Measurements from ENCODE around the gene GTPBP6. TPM values are rescaled to one million over a fixed set of nuclear protein-coding genes. Genes with fewer than 3 reads are reported as not detected.

The GTPBP6 gene
- total RNA-seq, 1 donor: 25.5 TPM

DNA sequence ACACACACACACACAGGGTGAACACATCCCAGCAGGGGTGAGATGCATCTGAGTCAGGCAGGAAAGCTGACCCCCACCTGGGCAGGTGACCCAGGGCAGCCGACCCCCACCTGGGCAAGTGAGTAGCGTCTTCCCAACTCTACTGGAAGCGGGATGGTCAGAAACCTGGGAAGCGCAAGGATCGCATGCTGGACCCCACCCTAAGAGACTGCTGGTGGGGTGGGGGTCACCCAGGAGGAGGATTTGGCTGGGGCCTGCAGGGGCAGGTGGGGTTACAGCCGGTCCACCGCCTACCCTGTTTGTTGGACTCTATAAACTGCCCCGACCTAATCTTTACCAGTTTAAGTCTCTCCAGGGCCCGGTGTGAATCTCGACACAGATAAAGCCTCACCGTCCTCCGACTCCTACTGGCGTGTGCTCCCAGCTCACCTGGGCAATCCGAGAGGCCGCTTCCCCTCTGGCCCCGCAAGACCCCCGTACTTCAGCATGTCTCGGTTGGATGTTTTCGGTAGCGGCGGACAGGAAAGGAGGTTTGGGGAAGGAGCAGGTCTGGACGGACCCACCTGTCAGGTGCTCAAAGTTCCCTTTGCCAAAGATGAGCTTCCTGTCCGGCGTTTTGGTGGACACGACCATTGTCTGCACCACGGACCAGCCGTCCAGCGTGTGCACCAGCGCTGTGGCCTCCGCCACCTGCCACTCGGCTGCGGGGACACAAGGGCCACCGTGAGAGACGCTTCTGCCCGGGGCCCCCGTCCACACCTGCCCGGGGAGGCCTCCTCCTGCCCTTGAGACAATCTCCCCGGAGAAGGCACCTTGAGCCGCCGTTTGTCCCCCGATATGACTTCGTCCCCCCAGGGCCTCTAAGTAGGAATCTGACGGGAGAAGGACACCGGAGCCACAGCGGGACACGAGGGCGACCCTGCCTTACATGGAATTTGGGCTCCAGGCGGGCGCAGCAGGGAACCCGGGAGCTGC lies 2.0 kb downstream of the GTPBP6 start:
- H3K4me3 ChIP-seq (ENCODE audit: low read depth, low read length): peak overlapping the region; percentile 23
- TF ChIP-seq, protein P1, sequence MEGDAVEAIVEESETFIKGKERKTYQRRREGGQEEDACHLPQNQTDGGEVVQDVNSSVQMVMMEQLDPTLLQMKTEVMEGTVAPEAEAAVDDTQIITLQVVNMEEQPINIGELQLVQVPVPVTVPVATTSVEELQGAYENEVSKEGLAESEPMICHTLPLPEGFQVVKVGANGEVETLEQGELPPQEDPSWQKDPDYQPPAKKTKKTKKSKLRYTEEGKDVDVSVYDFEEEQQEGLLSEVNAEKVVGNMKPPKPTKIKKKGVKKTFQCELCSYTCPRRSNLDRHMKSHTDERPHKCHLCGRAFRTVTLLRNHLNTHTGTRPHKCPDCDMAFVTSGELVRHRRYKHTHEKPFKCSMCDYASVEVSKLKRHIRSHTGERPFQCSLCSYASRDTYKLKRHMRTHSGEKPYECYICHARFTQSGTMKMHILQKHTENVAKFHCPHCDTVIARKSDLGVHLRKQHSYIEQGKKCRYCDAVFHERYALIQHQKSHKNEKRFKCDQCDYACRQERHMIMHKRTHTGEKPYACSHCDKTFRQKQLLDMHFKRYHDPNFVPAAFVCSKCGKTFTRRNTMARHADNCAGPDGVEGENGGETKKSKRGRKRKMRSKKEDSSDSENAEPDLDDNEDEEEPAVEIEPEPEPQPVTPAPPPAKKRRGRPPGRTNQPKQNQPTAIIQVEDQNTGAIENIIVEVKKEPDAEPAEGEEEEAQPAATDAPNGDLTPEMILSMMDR (IDR thresholded peaks at IDR 0.05; ENCODE audit: insufficient read depth, low read depth, low read length): no peak
- no peak for DNase-seq (ENCODE audit: low read depth)

DNA sequence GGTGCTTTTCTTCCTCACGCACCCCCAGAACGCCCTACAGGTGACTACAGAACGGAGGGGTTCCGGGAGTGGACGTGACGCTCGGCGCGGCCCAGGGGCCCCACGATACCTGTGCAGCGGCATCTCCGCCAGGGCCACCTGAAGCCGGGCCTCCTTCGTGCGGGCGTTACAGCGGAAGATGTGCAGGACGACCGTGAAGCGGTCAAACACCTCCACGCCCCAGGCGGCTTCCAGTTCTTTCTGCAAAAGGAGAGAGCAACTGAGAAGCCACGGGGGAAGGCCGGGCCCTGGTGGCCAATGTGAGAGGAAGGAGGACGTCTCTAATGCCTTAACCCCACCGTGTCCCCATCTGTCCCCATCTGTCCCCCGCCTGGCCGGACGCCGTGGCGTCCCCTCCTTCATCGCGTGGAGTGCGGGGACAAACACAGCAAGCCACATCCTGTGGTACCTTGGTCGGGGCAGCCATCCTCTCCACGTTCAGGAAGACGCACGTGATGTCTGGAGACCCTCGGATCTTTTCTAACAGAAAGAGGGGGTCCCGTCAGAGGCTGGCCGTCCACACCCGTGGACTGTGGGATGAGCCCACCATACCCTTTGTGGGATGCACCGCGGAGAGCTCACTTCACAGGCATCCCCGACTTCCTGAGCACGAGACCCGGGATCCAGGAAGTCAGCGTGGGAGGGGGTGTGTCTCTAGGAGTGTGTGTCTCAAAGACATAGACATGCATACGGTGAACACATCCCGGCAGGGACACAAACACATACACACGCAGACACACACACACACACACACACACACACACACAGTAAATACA lies 3.6 kb downstream of the GTPBP6 start:
- H3K4me3 ChIP-seq (ENCODE audit: low read depth, low read length): no peak overlapping the region
- TF ChIP-seq, protein P1 (IDR thresholded peaks at IDR 0.05; ENCODE audit: insufficient read depth, low read depth, low read length): no peak
- DNase-seq (ENCODE audit: low read depth): no peak

DNA sequence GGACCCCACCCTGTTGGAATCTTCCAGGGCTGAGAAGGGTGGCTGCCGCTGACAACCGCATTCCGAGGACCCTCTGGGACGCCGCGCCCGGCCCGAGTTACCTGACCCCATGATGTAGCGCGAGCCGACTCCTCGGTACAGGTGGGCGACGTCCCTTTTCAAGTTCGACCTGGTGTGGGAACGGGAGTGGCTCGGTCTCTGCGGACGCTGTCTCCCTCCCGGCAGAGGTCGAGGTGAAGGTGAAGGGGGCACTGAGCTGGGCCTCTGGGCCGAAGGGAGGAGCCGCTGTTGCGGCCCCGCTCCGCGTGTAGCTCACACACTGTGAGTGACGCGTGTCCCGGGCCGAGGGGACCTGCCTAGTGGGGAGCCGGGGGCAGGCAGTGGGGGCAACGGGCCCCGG lies 4.5 kb downstream of the GTPBP6 start:
- no peak overlapping the region for H3K4me3 ChIP-seq (ENCODE audit: low read depth, low read length)
- TF ChIP-seq, protein P1 (IDR thresholded peaks at IDR 0.05; ENCODE audit: insufficient read depth, low read depth, low read length): no peak
- DNase-seq (ENCODE audit: low read depth): no peak

DNA sequence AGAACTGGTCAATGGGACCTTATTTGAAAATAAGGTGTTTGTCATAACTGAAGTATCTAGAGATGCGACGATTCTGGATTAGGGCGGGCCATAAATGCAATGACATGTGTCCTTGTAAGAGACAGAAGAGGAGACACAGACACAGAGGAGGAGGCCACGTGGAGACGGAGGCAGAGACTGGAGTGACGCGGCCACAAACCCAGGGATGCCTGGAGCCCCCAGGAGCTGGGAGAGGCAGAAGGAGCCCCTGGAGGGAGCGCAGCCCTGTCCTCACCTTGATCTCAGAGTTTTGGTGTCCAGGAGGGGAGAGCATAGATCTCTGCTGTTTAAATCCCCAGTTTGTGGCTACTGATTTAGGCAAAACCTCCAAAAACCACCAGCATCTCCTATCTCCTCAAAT lies 5.0 kb downstream of the GTPBP6 start:
- TF ChIP-seq, protein P1 (IDR thresholded peaks at IDR 0.05; ENCODE audit: insufficient read depth, low read depth, low read length): no peak
- DNase-seq (ENCODE audit: low read depth): no peak
- H3K4me3 ChIP-seq (ENCODE audit: low read depth, low read length): no peak overlapping the region

DNA sequence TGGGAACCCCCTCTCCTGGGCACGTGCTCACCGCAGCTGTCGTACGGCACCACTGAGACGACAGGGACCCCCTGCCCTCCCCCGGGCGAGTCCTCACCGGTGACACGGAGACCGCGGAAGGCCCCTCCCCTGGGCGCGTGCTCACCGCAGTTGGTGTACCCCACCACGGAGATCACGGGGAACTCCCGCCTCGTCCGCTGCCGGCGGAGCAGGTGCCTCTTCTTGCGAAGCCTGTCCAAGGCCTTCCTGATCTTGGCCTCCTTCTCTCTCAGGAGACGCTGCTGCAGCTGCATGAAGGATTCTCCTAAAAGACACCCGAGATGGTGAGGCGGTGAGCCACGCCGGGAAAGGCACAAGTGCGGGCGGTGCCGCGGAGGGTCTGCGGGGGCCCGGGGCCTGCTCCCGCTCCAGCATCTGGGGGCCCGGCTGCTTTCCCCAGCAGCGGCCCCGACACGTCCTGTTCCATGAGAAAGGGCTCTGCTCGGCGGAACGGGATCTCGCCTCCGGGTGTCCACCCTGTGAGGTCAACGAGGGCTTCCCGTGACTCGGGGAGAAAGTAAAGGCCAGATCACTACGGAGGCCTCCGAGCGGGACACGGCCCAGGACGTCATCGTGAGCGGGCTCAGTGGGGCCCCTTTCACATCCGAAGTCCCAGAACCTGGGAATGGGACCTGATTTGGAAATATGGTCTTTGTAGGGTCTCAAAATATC lies 5.8 kb downstream of the GTPBP6 start:
- TF ChIP-seq, protein P1 (IDR thresholded peaks at IDR 0.05; ENCODE audit: insufficient read depth, low read depth, low read length): no peak
- DNase-seq (ENCODE audit: low read depth): no peak

More for the DNA sequence above, 5.8 kb downstream of the GTPBP6 start:
- H3K4me3 ChIP-seq (ENCODE audit: low read depth, low read length): no peak overlapping the region

All from fibroblast of villous mesenchyme (primary cell).